Right kidney (tissue), 1 donor: Measurements from ENCODE around the gene GNAL.

Source experiments
- DNase-seq: peaks from one replicate; pipeline ENCODE4 v3.0.0-alpha.2; 2016

GNAL gene

GRCh38 chr18:11767329-11767728, 78.3 kb downstream of the GNAL start:
- no peak for DNase-seq

- no peak for DNase-seq
Observed at GRCh38 chr18:11767935-11768334, 78.9 kb downstream of the GNAL start.

- no peak for DNase-seq
Observed at GRCh38 chr18:11775436-11776174, 86.5 kb downstream of the GNAL start.

- no peak for DNase-seq
Observed at GRCh38 chr18:11780042-11780441, 91.0 kb downstream of the GNAL start.

GRCh38 chr18:11783716-11784331, 94.8 kb downstream of the GNAL start:
- no peak for DNase-seq

- DNase-seq: no peak
Observed at GRCh38 chr18:11784674-11785304, 95.7 kb downstream of the GNAL start.

GRCh38 chr18:11785444-11786055, 96.5 kb downstream of the GNAL start:
- peak; percentile 32 for DNase-seq

- no peak for DNase-seq
Observed at GRCh38 chr18:11789716-11790510, 100.8 kb downstream of the GNAL start.

- no peak for DNase-seq
Observed at GRCh38 chr18:11791131-11791530, 102.1 kb downstream of the GNAL start.

GRCh38 chr18:11792632-11793031, 103.6 kb downstream of the GNAL start:
- DNase-seq: no peak

GRCh38 chr18:11794195-11794594, 105.1 kb downstream of the GNAL start:
- DNase-seq: no peak

GRCh38 chr18:11795916-11796315, 106.9 kb downstream of the GNAL start:
- no peak for DNase-seq

GRCh38 chr18:11798271-11798670, 109.2 kb downstream of the GNAL start:
- no peak for DNase-seq

- no peak for DNase-seq
Observed at GRCh38 chr18:11799066-11799465, 110.0 kb downstream of the GNAL start.

GRCh38 chr18:11800566-11801334, 111.7 kb downstream of the GNAL start:
- DNase-seq: no peak

- no peak for DNase-seq
Observed at GRCh38 chr18:11801573-11801972, 112.5 kb downstream of the GNAL start.

GRCh38 chr18:11802158-11802557, 113.1 kb downstream of the GNAL start:
- DNase-seq: no peak

- DNase-seq: no peak
Observed at GRCh38 chr18:11802586-11802985, 113.5 kb downstream of the GNAL start.

- no peak for DNase-seq
Observed at GRCh38 chr18:11807233-11807632, 118.2 kb downstream of the GNAL start.

- no peak for DNase-seq
Observed at GRCh38 chr18:11808001-11808855, 119.2 kb downstream of the GNAL start.

GRCh38 chr18:11809895-11810294, 120.8 kb downstream of the GNAL start:
- no peak for DNase-seq
